NCI-H2081 (cell line): ENCODE results near the gene SIVA1.

Experiments used
- DNase-seq, 2 experiments: peaks; one replicate each; lab custom pipeline; 2025; lab: John Stamatoyannopoulos, UW

The SIVA1 gene

GRCh38 chr14:104784846-104785707 lies 32.1 kb downstream of the SIVA1 start:
- peak; percentile 70 to 85 for DNase-seq

DNA sequence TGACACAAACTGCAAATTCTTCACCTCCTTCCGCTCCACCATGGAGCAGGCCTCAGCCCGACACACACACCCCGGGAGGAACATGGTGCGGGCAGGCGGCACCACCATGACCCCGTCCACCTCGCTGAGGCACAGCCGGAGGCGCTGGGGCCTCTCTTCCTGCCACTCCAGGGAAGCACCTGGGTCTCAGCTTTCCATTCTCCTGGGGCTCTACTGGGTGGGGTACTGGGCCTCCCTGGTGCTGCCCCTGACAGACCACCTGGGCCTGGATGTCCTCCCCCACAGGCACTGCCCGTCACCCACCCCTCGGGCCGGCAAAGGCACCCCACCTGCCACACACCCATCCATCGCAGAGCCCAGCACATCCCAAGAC lies 32.7 kb downstream of the SIVA1 start:
- no peak for DNase-seq

GRCh38 chr14:104786091-104786586 lies 33.2 kb downstream of the SIVA1 start:
- no peak for DNase-seq

- DNase-seq = no peak
These were observed 34.1 kb downstream of the SIVA1 start for GRCh38 chr14:104786726-104787675.

GRCh38 chr14:104787736-104788135 lies 34.8 kb downstream of the SIVA1 start:
- no peak for DNase-seq

DNA sequence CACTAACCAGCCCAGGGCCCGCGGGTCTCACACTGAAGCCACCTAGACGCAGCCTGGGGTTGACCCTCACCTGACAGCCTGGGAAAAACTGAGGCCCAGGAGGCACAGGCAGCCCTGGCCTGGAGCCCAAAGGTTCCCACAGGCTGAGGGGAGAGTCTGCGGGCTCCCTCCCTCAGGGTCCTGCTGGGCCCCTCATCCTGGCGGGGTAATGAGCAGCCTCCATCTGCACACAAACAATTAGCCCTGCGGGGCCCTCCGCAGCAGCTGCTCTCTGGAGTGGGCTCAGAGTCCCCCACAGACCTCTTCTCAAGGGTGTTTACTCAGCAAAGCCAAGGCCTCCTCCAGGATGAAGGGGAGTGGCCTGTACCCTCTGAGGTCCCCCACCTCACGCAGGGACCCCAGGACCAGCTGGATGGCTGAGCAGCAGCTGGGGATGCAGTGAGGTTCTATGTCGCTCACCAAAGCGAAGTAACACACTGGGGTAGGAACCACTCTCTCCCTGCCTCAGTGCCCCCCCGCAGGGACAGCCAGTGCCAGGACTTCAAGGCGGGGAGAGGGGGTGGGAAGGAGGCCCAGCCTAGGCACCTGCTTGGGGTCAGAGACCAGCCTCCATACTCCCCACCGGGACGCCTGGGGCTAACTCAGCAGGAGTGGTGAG lies 35.3 kb downstream of the SIVA1 start:
- peak; percentile 89 to 95 for DNase-seq

- no peak for DNase-seq
These were observed 36.1 kb downstream of the SIVA1 start for GRCh38 chr14:104788873-104789663.

- DNase-seq = no peak
These were observed 37.1 kb downstream of the SIVA1 start for GRCh38 chr14:104789752-104790743.

DNA sequence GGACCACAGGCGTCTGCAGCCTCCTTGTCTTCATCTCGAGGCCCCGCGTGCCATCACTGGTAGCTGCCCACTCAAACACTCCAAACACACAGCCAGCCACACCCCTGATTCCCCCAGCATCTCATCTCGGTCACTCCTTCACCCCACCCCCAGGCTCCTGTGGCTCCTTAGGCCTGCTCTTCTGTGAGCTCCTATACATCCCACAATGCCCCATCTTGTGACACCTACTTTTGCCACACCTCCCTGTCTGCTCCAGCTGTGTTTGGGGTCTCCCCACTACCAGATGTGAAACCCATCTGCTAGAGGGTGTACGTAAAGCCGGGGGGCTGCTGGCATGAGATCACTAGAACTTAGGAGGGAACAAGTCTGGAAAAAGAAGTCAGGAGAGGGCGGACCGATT lies 38.5 kb downstream of the SIVA1 start:
- DNase-seq = no peak

GRCh38 chr14:104792101-104792884 lies 39.3 kb downstream of the SIVA1 start:
- DNase-seq = peak; percentile 44 to 68

DNA sequence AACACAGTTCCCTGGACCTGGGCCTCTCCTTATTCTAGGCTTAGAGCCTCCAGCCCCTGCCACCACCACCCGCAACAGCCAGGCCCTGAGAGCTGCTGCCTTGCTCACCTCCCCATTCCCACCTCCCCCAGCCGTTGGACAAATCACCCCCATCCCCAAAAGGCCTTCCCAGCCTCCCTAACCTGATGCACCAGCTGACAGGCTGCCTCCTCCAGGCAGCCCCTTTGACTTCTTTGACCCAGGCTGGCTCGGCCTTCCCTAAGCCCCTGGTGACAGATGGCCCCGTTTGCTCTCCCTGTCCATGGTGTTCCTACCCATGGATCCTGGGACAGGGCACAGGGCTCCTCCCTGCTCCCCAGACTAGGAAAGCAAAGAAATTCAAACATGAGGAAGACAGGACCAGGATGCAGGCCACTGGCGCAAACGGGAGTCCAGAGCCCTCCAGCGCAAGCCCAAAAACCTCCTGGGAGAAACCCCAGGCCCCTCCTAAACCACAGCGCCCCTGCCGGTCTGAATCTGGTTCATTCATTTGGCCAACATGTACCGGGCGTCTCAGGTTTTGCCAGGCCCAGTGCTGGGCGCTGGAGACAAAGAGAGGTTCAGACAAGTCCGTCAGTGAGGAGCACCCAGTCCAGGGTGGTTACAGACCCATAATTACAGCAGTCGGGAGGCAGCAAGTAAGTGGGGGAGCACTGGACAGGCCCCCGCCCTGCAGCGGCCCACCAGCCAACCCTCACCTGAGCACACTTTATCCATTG lies 40.2 kb downstream of the SIVA1 start:
- no peak for DNase-seq

DNA sequence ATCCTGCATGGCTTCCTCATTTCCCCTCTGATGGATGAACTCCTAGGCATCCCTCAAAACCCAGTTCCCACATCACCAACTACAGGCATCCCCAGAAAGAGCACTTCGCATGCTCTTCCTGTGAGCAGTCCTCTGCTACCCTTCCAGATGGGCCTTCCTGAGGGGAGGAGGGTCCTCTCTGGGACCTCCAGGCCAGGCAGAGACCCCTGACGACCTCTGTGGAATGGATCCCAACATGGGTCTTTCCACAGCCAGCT lies 40.7 kb downstream of the SIVA1 start:
- DNase-seq = no peak

- DNase-seq = no peak
These were observed 41.2 kb downstream of the SIVA1 start for GRCh38 chr14:104794099-104794498.

DNA sequence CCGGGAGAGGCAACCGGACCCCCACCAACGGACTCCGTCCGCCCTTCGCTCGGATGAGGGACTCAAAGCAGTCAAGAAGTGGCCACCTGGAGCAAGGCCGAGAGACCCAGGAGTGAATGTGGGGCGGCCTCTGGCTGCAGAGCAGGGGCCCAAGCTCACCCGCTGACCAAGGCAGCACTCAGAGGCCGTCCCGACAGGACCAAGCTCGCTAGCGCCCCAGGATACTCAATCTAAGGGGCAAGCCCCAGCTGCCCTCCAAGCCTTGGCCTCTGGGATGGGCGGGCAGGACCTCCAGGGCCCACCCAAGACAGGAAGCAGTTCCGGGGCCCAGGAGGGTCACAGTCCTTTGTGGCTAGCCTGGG lies 41.7 kb downstream of the SIVA1 start:
- no peak for DNase-seq

DNA sequence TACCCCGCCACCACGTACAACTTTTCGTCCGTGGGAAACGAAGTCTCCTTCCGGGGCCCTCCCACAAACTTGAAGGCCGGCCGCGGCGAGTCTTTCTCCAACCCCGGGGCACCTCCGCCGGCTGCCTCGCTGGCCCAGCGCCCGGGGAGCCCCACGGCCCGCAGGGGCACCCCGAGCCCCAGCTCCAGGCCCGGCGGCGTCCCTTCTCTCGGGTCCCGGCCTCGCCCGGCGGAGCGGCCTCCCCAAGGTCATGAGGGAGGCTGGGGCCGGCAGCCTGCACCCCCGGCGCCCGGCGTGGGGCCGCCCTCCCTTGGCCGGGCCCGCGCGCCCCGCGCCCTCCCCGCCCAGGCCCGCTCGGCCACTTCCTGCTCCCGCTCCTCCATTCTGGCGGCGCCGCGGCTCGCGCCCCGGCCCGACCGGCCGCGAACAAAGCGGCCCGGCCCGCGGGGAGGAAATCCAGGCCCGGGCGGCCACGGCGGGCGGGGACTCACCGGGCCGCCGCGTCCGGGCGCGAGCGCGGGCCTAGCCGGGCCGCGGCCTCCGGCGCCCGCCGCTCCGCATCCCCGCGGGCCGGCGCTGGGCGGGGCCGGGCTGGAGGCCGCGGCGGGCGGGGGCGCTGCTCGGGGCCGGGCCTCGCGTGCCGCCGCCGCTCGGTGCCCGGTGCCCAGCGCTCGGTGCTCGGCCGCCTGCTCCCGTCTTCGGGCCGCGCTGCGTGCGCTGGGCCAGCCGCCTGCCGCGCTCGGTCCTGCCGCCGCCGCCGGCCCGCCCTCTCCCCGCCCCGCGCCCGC lies 42.2 kb downstream of the SIVA1 start, which contains the start of gene AKT1:
AKT1 (minus strand) TSS at position 756 of the 788 bp plus-strand sequence. CDS start 3,105 bp downstream, outside the sequence.
- DNase-seq = peak in 1 of 2 experiments; percentile 26

DNA sequence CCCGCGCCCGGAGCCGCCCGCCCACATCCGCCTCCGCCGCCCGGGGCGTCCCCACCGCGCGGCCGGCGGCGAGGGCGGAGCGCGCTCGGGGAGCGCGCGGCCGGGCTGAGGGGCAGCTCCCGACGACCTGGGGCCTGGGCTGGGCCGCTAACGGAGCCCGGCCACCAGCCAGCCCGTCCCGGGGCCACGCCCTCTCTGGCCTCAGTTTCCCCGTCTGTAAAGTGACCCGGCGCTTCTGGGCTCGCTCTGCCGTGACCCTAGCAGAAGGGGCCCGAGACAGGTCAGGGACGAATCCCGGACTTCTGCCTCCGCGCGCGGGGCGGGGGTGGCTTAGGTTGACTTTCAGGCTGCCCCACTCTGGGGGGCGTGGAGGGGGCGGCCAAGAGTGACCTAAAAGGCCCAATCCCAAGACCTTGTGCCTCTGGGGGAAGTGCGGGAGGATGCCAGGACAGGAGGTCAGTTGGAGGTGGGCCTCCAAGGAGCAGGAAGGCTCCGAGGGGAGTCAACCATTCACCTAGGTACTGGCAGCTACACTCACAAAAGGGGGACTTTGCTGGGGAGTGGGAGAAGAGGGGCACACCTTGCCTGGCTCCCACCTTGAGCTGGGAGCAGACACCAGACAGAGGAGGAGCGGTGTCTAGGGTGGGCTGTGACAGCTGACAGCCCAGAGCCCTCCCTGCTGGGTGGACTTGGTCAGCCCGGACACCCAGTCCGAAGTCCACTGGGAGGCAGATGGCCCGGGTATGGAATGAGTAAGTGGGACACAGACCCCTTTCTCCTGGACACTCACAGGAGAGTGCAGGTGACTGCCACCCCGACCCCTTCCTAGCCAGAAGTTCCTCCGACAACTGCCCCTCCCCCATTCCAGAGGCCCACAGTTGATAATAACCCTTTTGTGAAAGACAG lies 43.1 kb downstream of the SIVA1 start:
- DNase-seq = peak; percentile 47 to 52

- no peak for DNase-seq
These were observed 43.7 kb downstream of the SIVA1 start for GRCh38 chr14:104796687-104797081.
